Endothelial cell of umbilical vein (primary cell): ENCODE measurements around the gene ABCC1. TPM values are rescaled to one million over a fixed set of nuclear protein-coding genes. Genes with fewer than 3 reads are reported as not detected.

Experiments used
- BruUV-seq: library from RNA; stranded (reverse); fragments of 400-500 nt; replicated peaks from 2 replicates; lab custom pipeline; 2021; lab: Mats Ljungman, UMichigan
- CTCF ChIA-PET: fragments of 300-600, 350-600 bp; sonication (Branson Sonifier 250); formaldehyde crosslinking; loops from one replicate; lab custom pipeline; 2021; ENCODE audit warnings: antibody characterized with exemption, inconsistent platforms; lab: Charles Lee
- POLR2A ChIA-PET: fragments of 300-600, 350-600 bp; sonication (Branson Sonifier 250); formaldehyde crosslinking; loops from one replicate; lab custom pipeline; 2021; ENCODE audit warnings: antibody characterized with exemption, inconsistent platforms; lab: Charles Lee
- DNase-seq: peaks from one replicate; pipeline ENCODE4 v3.0.0-alpha.2; 2011; ENCODE audit warnings: low read depth, low spot score
- FAIRE-seq: peaks from 2 replicates; lab custom pipeline; 2011; peaks lifted over from hg19 to GRCh38; lab: Jason Lieb, UNC
- H2AFZ ChIP-seq: 2 replicates; pipeline ENCODE4 v1.6.0; 2012; ENCODE audit warnings: low read depth, low read length, control low read depth, inconsistent platforms
- H3K27ac ChIP-seq: 2 replicates; pipeline ENCODE4 v1.5.1; 2011; ENCODE audit warnings: low read depth, mild to moderate bottlenecking, control low read depth, low read length, moderate library complexity; ENCODE audit not compliant: insufficient read depth
- H3K27me3 ChIP-seq, 2 experiments: 2 replicates each; pipeline versions ENCODE4 v1.6.0 to v1.6.1; 2011; ENCODE audit warnings: low read length in 2 of 2, mixed read lengths in 1 of 2; ENCODE audit not compliant: control insufficient read depth in 2 of 2, insufficient read depth in 2 of 2
- H3K36me3 ChIP-seq, 2 experiments: 2 replicates in 1 of 2; 3 replicates in 1 of 2; pipeline ENCODE4 v1.5.1; 2011; ENCODE audit warnings: low read length in 2 of 2, mild to moderate bottlenecking in 1 of 2, moderate library complexity in 1 of 2; ENCODE audit not compliant: control insufficient read depth in 2 of 2, insufficient read depth in 2 of 2; ENCODE audit errors: extremely low read depth in 1 of 2
- H3K4me1 ChIP-seq: 3 replicates; pipeline ENCODE4 v1.5.1; 2011; ENCODE audit warnings: mild to moderate bottlenecking, low read length; ENCODE audit not compliant: control insufficient read depth, insufficient read depth; ENCODE audit errors: extremely low read depth
- H3K4me2 ChIP-seq: 2 replicates; pipeline ENCODE4 v1.6.1; 2011; ENCODE audit warnings: low read length, control low read depth, mixed read lengths; ENCODE audit not compliant: insufficient read depth
- H3K4me3 ChIP-seq, 3 experiments: fragments of 200-600 bp in 1 of 3; sonication (generic), shearing (Covaris generic) in 1 of 3; replicated peaks in 1 of 3; 2 replicates each; pipeline ENCODE4 v1.5.1; 2011 to 2016; ENCODE audit warnings: control low read depth in 3 of 3, low read length in 3 of 3, mild to moderate bottlenecking in 2 of 3, inconsistent platforms in 1 of 3, low read depth in 1 of 3, moderate library complexity in 1 of 3; ENCODE audit not compliant: insufficient read depth in 1 of 3
- H3K79me2 ChIP-seq: 2 replicates; pipeline ENCODE4 v1.6.0; 2012; ENCODE audit warnings: low read length, inconsistent platforms; ENCODE audit not compliant: control insufficient read depth, insufficient read depth
- H3K9ac ChIP-seq: replicated peaks from 2 replicates; pipeline ENCODE3; 2011; ENCODE audit warnings: low read length, control low read depth; ENCODE audit not compliant: insufficient read depth; ENCODE audit errors: extremely low read depth
- H3K9me1 ChIP-seq: replicated peaks from 3 replicates; pipeline ENCODE4 v1.6.0; 2011; ENCODE audit warnings: mild to moderate bottlenecking, low read length; ENCODE audit not compliant: control insufficient read depth, insufficient read depth; ENCODE audit errors: extremely low read depth
- H3K9me3 ChIP-seq: replicated peaks from 2 replicates; pipeline ENCODE4 v1.5.1; 2012; ENCODE audit warnings: low read length, inconsistent platforms; ENCODE audit not compliant: control insufficient read depth, insufficient read depth
- H4K20me1 ChIP-seq: replicated peaks from 2 replicates; pipeline ENCODE3; 2011; ENCODE audit warnings: mild to moderate bottlenecking, low read length; ENCODE audit not compliant: control insufficient read depth, insufficient read depth; ENCODE audit errors: extremely low read depth
- EZH2 ChIP-seq: IDR thresholded peaks from 2 replicates; pipeline ENCODE4 v1.6.1; 2012; ENCODE audit warnings: borderline replicate concordance, low read depth, mild to moderate bottlenecking, moderate library complexity, low read length, inconsistent platforms; ENCODE audit not compliant: severe bottlenecking
- FOS ChIP-seq: IDR thresholded peaks from 2 replicates; pipeline ENCODE4 v1.6.1; 2011; ENCODE audit warnings: mild to moderate bottlenecking, low read length, moderate library complexity, borderline replicate concordance; ENCODE audit not compliant: insufficient read depth
- GATA2 ChIP-seq: IDR thresholded peaks from 2 replicates; pipeline ENCODE4 v1.7.0; 2011; ENCODE audit warnings: low read depth, mild to moderate bottlenecking, moderate library complexity, mixed read lengths, low read length; ENCODE audit not compliant: insufficient read length, insufficient read depth
- JUN ChIP-seq: IDR thresholded peaks from 2 replicates; pipeline ENCODE4 v1.6.1; 2011; ENCODE audit warnings: borderline replicate concordance, low read depth; ENCODE audit not compliant: insufficient read length, insufficient read depth
- MYC ChIP-seq: IDR thresholded peaks from one replicate; pipeline ENCODE4 v1.6.1; 2011; ENCODE audit warnings: mild to moderate bottlenecking, low read depth, low read length
- POLR2A ChIP-seq: IDR thresholded peaks from 2 replicates; pipeline ENCODE4 v1.6.1; 2012; ENCODE audit warnings: low read depth, mild to moderate bottlenecking, control low read depth, low read length
- POLR2AphosphoS5 ChIP-seq: IDR thresholded peaks from 2 replicates; pipeline ENCODE4 v1.6.1; 2012; ENCODE audit warnings: low read depth, mild to moderate bottlenecking, control low read depth, low read length, moderate library complexity; ENCODE audit not compliant: insufficient read depth
- dilution Hi-C: fragments of 300-500 bp; cut with MboI; formaldehyde crosslinking; loops from one replicate; pipeline ENCODE4 v1.15.0; 2019; ENCODE audit warnings: low sequenced_read_pairs; ENCODE audit not compliant: extremely low pct_ligation_motif_present
- intact Hi-C: fragments of 100-400 bp; cut with micrococcal nuclease; formaldehyde crosslinking; loops from one replicate; pipeline ENCODE4 v1.10.0; 2022
- polyA plus RNA-seq, 4 experiments: library from polyadenylated mRNA; depleted of rRNA in 3 of 4; stranded (reverse) in 3 of 4; unstranded in 1 of 4; fragments of >200 nt; gene quantifications; 2 replicates each; pipeline versions ENCODE4 v1.2.1 to v1.2.3, GENCODE V29; 2011 to 2012; ENCODE audit warnings: missing spikeins in 1 of 4
- total RNA-seq: library from RNA; stranded (reverse); gene quantifications from 2 replicates; pipeline ENCODE4 v1.2.3, GENCODE V29; 2021
- TF ChIP-seq, protein P1 (sequence below): IDR thresholded peaks from 2 replicates; pipeline ENCODE4 v1.6.1; 2011; ENCODE audit not compliant: insufficient read depth, insufficient read length
- TF ChIP-seq, protein P2 (sequence below), 2 donors: IDR thresholded peaks; 1 replicate in 1 of 2; 2 replicates in 1 of 2; pipeline ENCODE4 v1.5.1; 2011; ENCODE audit warnings: low read length in 2 of 2, mild to moderate bottlenecking in 2 of 2, moderate library complexity in 2 of 2, control low read depth in 1 of 2, inconsistent platforms in 1 of 2, low read depth in 1 of 2; ENCODE audit not compliant: insufficient read depth in 1 of 2; ENCODE audit errors: extremely low read depth in 1 of 2

ABCC1 gene
- total and polyA plus RNA-seq, 2 donors (not counting 3 experiments of a cell fraction or from before 2014, with no cell fraction given) = 46.1 to 89.2 TPM

DNA sequence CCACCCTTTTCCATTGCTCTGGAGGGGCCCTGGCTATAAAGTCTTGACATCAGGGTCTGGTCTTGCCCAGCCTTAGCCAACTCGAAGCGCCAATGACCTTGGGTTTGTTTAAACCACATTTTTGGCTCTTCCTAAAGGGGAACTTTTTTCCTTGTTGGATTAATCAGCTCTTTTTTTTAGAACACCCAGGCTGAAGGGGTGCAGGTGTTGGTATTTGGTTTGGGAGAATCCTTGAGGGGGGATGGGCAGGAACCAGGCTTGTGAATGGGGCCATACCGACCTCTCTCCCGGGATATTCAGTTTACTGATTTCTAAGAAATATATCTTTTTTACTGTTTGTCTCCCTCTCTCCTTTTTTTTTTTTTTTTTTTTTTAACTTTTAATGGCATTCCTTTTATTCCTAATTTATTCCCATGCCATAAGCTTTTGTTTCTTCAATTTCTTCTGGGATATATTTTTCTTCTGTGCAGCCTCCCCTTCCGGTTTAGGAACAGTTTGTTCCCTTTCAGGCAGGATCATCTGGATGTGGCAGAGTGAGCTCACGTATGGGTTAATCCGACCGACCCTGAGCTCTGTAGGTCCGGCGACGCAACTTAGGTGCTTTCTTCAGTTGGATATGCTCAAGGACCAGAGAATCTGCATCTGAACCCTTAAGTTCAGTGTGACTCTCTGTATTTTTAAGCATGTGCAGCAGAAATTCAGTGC, 144.4 kb downstream of the ABCC1 start:
- no peaks in the 10 kb centered on the region for H3K4me1 ChIP-seq
- H3K9me1 ChIP-seq = no peaks in the 10 kb centered on the region
- no peaks in the 10 kb centered on the region for H3K27me3 ChIP-seq
- no peaks in the 10 kb centered on the region for H4K20me1 ChIP-seq
- no peaks in the 10 kb centered on the region for H3K9me3 ChIP-seq
- CTCF ChIA-PET = interaction anchor here (0.7 to 1.4 kb wide), 3 partner anchors 34 to 219 kb away, joined by 3 to 6 read pairs (median 3); no protein-coding TSS in a partner anchor
- intact Hi-C loops = no loop called here
- H2AFZ ChIP-seq = no peak overlapping the region
- no peak overlapping the region for H3K4me3 ChIP-seq
- dilution Hi-C loops = no loop called here
- H3K9ac ChIP-seq = no peak overlapping the region
- DNase-seq = no peak
- no peak overlapping the region for H3K4me2 ChIP-seq
- POLR2A ChIA-PET = interaction anchor here (0.6 kb wide), 1 partner anchor 14 kb away, joined by 4 read pairs; no protein-coding TSS in a partner anchor
- H3K79me2 ChIP-seq = no peaks in the 10 kb centered on the region
- BruUV-seq = no TSS peak
- TF ChIP-seq, protein P1, sequence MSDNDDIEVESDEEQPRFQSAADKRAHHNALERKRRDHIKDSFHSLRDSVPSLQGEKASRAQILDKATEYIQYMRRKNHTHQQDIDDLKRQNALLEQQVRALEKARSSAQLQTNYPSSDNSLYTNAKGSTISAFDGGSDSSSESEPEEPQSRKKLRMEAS = no peak
- TF ChIP-seq POLR2AphosphoS5 (no peak), POLR2A (no peak), MYC (no peak)
- H3K27ac ChIP-seq = no peak overlapping the region
- FAIRE-seq = no peak
- peaks cover 14 to 33% of the 10 kb centered on the region in 2 experiments for H3K36me3 ChIP-seq

DNA sequence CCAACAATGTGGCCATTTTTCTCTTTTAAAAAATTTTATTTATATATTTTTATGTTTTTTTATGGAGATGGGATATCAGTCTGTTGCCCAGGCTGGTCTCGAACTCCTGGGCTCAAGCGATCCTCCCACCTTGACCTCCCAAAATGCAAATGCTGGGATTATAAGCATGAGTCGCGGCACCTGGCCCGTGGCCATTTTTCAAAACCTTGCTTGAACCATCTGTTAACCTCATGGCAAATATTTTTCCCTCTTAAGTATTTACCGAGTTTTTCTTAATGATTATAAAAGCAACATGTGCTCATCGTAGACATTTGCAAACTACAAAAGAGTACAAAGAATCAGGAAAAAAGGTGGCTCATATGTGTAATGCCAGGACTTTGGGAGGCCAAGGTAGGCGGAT, 146.2 kb downstream of the ABCC1 start:
- Histone ChIP-seq H3K9ac (no peak overlapping the region), H3K9me1 (no peaks in the 10 kb centered on the region), H3K27ac (no peak overlapping the region), H3K79me2 (peaks cover 3% of the 10 kb centered on the region), H3K4me2 (no peak overlapping the region), H3K4me1 (peaks cover 8% of the 10 kb centered on the region), H3K4me3 (no peak overlapping the region), H4K20me1 (no peaks in the 10 kb centered on the region), H3K9me3 (no peaks in the 10 kb centered on the region), H3K27me3 (no peaks in the 10 kb centered on the region), H3K36me3 (peaks cover 5 to 30% of the 10 kb centered on the region in 2 experiments), H2AFZ (no peak overlapping the region)
- BruUV-seq = no TSS peak
- intact Hi-C loops (no loop called here), dilution Hi-C loops (no loop called here)
- POLR2A ChIA-PET = no interaction called here
- TF ChIP-seq MYC (no peak), POLR2A (no peak), GATA2 (no peak), EZH2 (no peak), JUN (no peak), POLR2AphosphoS5 (no peak), FOS (no peak)
- TF ChIP-seq, protein P2, sequence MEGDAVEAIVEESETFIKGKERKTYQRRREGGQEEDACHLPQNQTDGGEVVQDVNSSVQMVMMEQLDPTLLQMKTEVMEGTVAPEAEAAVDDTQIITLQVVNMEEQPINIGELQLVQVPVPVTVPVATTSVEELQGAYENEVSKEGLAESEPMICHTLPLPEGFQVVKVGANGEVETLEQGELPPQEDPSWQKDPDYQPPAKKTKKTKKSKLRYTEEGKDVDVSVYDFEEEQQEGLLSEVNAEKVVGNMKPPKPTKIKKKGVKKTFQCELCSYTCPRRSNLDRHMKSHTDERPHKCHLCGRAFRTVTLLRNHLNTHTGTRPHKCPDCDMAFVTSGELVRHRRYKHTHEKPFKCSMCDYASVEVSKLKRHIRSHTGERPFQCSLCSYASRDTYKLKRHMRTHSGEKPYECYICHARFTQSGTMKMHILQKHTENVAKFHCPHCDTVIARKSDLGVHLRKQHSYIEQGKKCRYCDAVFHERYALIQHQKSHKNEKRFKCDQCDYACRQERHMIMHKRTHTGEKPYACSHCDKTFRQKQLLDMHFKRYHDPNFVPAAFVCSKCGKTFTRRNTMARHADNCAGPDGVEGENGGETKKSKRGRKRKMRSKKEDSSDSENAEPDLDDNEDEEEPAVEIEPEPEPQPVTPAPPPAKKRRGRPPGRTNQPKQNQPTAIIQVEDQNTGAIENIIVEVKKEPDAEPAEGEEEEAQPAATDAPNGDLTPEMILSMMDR (IDR thresholded peaks at IDR 0.05; ENCODE audit: extremely low read depth in 1 of 2, insufficient read depth in 1 of 2, low read depth in 1 of 2, low read length in 2 of 2) = no peak
- TF ChIP-seq, protein P1 = no peak
- CTCF ChIA-PET = interaction anchor here (1.0 to 1.3 kb wide), 3 partner anchors 13 to 221 kb away, joined by 3 to 6 read pairs (median 4); no protein-coding TSS in a partner anchor
- DNase-seq = no peak
- FAIRE-seq = no peak
